IPS-11a (cell line): ENCODE measurements around the gene TTBK2.
"Not testable (repeated sequence)": the region's sequence is repeated elsewhere in the genome, so short reads cannot be mapped to it uniquely, and the experiment has no call there.

Experiments used
- H3K4me3 ChIP-seq: one replicate; pipeline ENCODE4 v1.5.1; 2013; ENCODE audit warnings: low read depth, low read length, control low read depth

The TTBK2 gene

DNA sequence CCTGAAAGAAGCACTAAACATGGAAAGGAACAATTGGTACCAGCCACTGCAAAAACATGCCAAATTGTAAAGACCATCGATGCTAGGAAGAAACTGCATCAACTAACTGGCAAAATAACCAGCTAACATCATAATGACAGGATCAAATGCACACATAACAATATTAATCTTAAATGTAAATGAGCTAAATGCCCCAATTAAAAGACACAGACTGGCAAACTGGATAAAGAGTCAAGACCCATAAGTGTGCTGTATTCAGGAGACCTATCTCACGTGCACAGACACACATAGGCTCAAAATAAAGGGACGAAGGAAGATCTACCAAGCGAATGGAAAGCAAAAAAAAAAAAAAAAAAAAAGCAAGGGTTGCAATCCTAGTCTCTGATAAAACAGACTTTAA is 154.5 kb downstream of the TTBK2 start:
- not testable (repeated sequence) for H3K4me3 ChIP-seq

DNA sequence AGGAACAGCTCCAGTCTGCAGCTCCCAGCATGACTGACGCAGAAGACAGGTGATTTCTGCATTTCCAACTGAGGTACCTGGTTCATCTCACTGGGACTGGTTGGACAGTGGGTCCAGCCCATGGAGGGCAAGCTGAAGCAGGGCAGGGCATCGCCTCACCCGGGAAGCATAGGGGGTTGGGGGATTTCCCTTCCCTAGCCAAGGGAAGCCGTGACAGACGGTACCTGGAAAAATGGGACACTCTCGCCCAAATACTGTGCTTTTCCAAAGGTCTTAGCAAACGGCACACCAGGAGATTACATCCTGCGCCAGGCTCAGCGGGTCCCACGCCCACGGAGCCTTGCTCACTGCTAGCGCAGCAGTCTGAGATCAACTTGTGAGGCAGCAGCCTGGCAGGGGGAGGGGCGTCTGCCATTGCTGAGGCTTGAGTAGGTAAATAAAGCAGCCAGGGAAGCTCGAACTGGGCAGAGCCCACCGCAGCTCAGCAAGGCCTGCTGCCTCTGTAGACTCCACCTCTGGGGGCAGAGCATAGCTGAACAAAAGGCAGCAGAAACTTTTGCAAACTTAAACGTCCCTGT is 156.3 kb downstream of the TTBK2 start:
- H3K4me3 ChIP-seq = not testable (repeated sequence)

DNA sequence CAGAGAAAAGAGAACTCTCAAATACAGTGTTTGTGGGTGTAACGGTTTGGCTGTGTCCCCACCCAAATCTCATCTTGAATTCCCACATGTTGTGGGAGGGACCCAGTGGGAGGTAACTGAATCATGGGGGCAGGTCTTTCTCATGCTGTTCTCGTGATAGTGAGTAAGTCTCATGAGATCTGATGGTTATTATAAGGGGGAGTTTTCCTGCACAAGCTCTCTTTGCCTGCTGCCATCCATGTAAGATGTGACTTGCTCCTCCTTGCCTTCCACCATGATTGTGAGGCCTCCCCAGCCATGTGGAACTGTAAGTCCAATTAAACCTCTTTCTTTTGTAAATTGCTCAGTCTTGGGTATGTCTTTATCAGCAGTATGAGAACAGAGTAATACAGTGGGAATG is 158.8 kb downstream of the TTBK2 start:
- not testable (repeated sequence) for H3K4me3 ChIP-seq

DNA sequence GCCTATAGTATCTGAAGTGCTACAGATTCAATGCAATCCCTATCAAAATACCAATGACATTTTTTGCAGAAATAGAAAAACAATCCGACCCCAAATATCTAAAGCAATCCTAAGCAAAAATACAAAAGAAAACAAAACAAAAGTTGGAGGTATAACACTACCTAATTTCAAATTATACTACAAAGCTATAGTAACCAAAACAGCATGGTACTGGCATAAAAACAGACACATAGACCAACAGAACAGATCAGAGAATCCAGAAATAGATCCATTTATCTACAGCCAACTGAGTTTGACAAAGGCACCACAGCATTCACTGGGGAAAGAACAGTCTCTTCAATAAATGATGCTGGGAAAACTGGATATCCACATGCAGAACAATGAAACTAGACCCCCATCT is 159.8 kb downstream of the TTBK2 start:
- H3K4me3 ChIP-seq = no peak overlapping the region

- H3K4me3 ChIP-seq = no peak overlapping the region
Measured at GRCh38 chr15:42759093-42759492, 161.5 kb downstream of the TTBK2 start.

DNA sequence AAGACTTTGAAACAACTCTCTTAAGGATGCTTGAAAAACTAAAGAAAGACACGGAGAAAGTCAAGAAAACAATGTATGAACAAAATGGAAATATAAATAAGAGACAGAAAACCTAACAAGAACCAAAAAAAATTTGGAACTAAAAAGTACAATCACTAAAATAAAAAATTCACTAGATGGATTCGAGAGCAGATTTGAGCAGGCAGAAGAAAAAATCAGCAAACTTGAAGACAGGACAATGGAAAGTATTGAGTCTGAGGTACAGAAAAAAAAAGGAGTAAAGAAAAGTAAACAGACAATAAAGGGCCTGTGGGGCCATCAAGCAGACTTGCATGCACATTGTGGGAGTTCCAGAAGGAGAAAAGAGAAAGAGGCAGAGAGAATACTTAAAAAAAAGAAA is 170.3 kb downstream of the TTBK2 start:
- no peak overlapping the region for H3K4me3 ChIP-seq

- no peak overlapping the region for H3K4me3 ChIP-seq
Measured at GRCh38 chr15:42749266-42749665, 171.3 kb downstream of the TTBK2 start.

GRCh38 chr15:42744195-42744594 is 176.4 kb downstream of the TTBK2 start:
- H3K4me3 ChIP-seq = no peak overlapping the region

DNA sequence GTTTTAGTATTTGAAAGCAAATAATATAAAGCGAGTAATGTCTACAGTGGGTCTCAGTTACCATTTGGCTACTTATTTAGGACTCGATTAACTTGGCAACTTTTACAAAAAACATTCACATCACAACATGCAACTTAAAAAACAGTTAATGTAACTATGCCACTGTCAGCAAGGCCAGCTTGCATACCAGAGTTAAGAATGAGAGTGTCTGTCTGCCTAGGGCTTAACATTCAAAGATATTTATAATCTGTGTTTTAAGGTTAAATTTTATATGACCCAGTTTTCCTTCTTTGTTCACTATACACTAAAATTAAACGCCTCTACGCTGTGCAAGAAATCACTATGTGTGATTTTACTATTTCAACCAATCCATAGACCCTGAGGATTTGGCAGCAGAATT is 178.4 kb downstream of the TTBK2 start:
- H3K4me3 ChIP-seq = no peak overlapping the region

- no peak overlapping the region for H3K4me3 ChIP-seq
Measured at GRCh38 chr15:42741710-42742109, 178.9 kb downstream of the TTBK2 start.

GRCh38 chr15:42737529-42738328 is 182.8 kb downstream of the TTBK2 start:
- H3K4me3 ChIP-seq = peak overlapping the region; percentile 51

DNA sequence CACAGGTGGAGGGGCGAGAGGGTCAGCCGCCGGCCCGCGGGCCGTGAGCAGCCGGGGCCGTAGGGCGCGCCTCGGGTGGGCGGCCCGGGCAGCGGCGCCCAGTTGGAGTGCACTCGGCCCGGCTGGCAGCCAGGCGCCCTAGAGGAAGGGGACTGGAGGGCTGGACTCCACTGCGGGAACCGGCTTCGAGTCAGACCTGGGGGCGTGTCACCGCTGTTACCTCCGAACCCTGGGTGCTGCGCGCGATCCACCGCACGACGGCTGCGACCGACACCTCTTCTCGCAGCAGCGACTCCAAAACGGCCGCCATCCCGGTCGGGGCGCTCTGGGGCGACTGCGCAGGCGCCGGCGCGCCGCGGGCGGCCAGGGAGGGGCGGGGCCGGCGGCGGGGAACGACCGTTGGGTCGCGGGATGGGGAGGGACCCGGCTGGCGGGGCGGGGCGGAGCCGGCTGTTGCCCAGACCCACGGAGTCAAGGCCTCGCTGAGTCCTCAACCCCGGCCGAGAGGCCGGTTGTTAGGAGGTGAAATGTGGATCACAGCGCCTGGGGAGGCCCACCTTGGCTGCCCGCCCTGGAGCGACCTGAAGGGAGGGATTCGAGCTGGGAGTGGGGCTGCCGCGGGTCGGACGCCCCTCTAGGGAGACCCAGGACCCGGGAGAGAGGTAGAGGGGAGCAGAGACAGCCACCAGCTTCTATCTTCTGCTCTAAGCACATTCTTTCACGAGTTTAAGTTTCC is 183.6 kb downstream of the TTBK2 start, which contains the start of gene CDAN1:
TSS of gene CDAN1 (minus strand) at position 336 of the 736 bp plus-strand sequence. CDS start at position 310, 26 bp downstream.
- H3K4me3 ChIP-seq = peak within 1 kb of the TSS; percentile 77

- peak overlapping the region; percentile 77 for H3K4me3 ChIP-seq
Measured at GRCh38 chr15:42736178-42736792, 184.3 kb downstream of the TTBK2 start.

DNA sequence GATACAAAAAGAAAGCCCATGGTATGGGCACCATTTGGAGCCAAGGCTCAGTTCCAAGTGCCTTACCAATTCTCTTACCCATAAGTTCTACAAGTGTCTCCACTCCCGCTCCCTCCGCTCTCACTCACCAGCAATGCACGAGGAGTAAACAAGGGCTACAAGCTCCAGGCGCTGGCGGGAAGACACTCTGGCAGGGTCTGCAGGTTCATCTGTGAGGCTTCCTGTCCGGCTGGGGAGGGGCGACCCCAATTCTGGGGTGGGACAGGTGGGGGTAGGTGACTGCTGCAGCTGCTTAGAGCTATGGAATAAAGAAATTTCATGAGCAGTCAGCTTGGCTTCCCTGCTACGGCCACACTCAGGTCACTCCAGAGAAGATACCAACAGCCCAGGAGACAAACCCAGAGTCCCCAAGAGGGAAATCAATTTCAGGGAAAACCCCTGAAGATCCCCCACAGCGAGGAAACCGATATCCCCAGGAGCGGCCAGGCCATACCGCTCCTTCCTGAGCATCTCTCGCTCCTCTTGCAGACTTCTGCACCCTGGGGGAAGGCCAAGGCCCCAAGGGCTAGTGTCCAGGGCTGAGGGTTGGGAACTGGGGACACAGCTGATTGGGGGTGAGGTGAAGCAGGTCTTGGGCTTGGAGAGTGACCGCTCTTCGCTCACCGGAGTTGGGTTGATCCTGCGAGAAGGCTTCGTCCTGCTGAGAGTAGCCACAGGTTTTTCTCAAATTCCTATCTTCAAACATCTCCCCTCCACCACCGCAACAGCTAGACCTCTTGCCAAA is 185.0 kb downstream of the TTBK2 start:
- peak overlapping the region; percentile 77 for H3K4me3 ChIP-seq

DNA sequence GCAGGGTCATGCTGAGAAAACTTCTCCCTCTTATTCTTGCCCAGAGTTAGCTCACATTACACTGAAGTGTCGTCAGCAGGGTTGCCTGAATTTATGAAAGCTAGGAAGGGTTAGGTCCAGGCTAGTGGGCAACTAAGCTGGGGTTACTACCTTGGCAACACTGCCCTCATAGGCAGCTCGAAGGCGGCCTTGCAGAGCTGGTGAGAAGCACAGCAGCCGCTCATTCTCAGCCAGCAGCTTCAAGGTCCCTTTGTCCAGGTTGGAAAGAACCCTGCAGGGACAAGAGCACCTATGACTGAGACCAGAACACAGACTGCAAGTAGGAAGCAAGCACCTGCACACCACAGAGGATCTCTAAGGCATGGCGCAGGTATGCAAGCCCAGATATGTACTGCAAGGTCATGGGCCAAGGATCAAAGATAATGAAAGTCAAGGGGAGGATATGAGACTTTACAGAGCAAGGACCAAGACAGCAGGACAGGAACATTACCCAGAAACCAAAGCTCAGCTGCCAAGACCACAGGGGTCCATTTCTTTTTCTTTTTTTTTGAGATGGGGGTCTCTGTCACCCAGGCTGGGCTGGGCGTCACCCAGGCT is 186.4 kb downstream of the TTBK2 start:
- no peak overlapping the region for H3K4me3 ChIP-seq

GRCh38 chr15:42733027-42733426 is 187.6 kb downstream of the TTBK2 start:
- no peak overlapping the region for H3K4me3 ChIP-seq

- H3K4me3 ChIP-seq = no peak overlapping the region
Measured at GRCh38 chr15:42732095-42732827, 188.3 kb downstream of the TTBK2 start.

- H3K4me3 ChIP-seq = no peak overlapping the region
Measured at GRCh38 chr15:42731461-42731860, 189.1 kb downstream of the TTBK2 start.

- no peak overlapping the region for H3K4me3 ChIP-seq
Measured at GRCh38 chr15:42730536-42730935, 190.0 kb downstream of the TTBK2 start.

GRCh38 chr15:42730135-42730534 is 190.4 kb downstream of the TTBK2 start:
- H3K4me3 ChIP-seq = no peak overlapping the region
